Effector memory CD8-positive, alpha-beta T cell (primary cell): ENCODE data around the gene PHYKPL.
A peak's percentile ranks its signal among the peaks of the same experiment; 100 is the strongest.

Experiments
- ATAC-seq: fragments of 150-1000 bp; cut with Tn5 transposase; replicated peaks from 2 replicates; pipeline ENCODE4 v1.10.0; 2021; ENCODE audit warnings: mild to moderate bottlenecking, moderate library complexity
- DNase-seq, 3 experiments: peaks; one replicate each; pipeline ENCODE4 v3.0.0; 2021
- H3K27ac Mint-ChIP-seq, 2 donors: one replicate each; pipeline ENCODE4 v1.8.0; 2022; ENCODE audit warnings: mild to moderate bottlenecking in 2 of 2, mixed read lengths in 2 of 2, moderate library complexity in 2 of 2
- H3K27me3 Mint-ChIP-seq, 2 donors: one replicate each; pipeline ENCODE4 v1.8.0; 2022; ENCODE audit warnings: mixed read lengths in 2 of 2
- H3K36me3 Mint-ChIP-seq: one replicate; pipeline ENCODE4 v1.8.0; 2022; ENCODE audit warnings: mild to moderate bottlenecking, moderate library complexity, mixed read lengths; ENCODE audit not compliant: insufficient read depth
- H3K4me1 Mint-ChIP-seq, 2 donors: one replicate each; pipeline ENCODE4 v1.8.0; 2022; ENCODE audit warnings: low read depth in 2 of 2, mixed read lengths in 2 of 2
- H3K4me3 Mint-ChIP-seq, 2 donors: one replicate each; pipeline ENCODE4 v1.8.0; 2022; ENCODE audit warnings: mild to moderate bottlenecking in 2 of 2, mixed read lengths in 2 of 2, moderate library complexity in 2 of 2
- H3K9me3 Mint-ChIP-seq, 2 donors: one replicate each; pipeline ENCODE4 v1.8.0; 2022; ENCODE audit warnings: mixed read lengths in 2 of 2
- total RNA-seq, 9 experiments: gene quantifications; one replicate each; lab custom pipeline; 2026; lab: John Stamatoyannopoulos, UW

PHYKPL gene
- 56.7 to 211 (median 82.0) reads per million in 9 experiments for total RNA-seq

- peak; percentile 68 for ATAC-seq
- H3K4me3 Mint-ChIP-seq, result peak within 1 kb of the TSS; percentile 76 to 79
- peaks cover 52 to 56% of the 10 kb centered on the region in 2 donors for H3K4me1 Mint-ChIP-seq
- H3K9me3 Mint-ChIP-seq, result no peaks in the 10 kb centered on the region
- peak within 1 kb of the TSS; percentile 79 to 85 for H3K27ac Mint-ChIP-seq
- peak; percentile 50 to 62 (median 58) for DNase-seq
- peaks cover 39% of the 10 kb centered on the region for H3K36me3 Mint-ChIP-seq
- H3K27me3 Mint-ChIP-seq, result no peaks in the 10 kb centered on the region
These were observed at the start of gene PHYKPL for GRCh38 chr5:178232124-178232919. PHYKPL (minus strand) TSS chr5:178232802; CDS start chr5:178232550, 252 bp downstream.

GRCh38 chr5:178282391-178282790, 49.8 kb upstream of the PHYKPL start:
- H3K9me3 Mint-ChIP-seq, result peaks cover 0 to 15% of the 10 kb centered on the region in 2 donors
- H3K36me3 Mint-ChIP-seq, result no peaks in the 10 kb centered on the region
- ATAC-seq, result no peak
- no peak overlapping the region for H3K27ac Mint-ChIP-seq
- H3K4me1 Mint-ChIP-seq, result peaks cover 0 to 10% of the 10 kb centered on the region in 2 donors
- H3K27me3 Mint-ChIP-seq, result peaks cover 18 to 29% of the 10 kb centered on the region in 2 donors
- DNase-seq, result no peak
- no peak overlapping the region for H3K4me3 Mint-ChIP-seq

DNA sequence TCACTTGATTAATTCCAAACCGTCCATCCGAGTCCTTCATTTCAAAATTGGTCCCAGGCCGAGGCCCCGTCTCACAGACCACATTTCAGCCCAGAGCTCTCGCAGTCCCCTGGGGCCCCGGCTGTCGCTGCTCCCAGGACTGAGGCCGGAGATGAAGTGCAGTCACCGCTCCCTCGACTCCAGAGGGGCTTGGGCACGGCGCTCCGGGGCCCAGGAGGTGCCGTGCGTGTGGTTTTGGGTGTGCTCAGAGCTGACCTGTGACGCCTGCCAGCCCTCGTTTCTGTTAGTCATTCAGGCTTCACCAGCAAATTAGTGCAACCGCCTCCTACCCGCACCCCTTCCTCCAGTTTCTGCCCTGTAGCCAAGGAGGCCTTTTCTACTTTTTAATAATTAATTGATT, 48.7 kb upstream of the PHYKPL start:
- no peak overlapping the region for H3K27ac Mint-ChIP-seq
- ATAC-seq (no peak), DNase-seq (no peak)
- H3K9me3 Mint-ChIP-seq, result peaks cover 0 to 15% of the 10 kb centered on the region in 2 donors
- peaks cover 0 to 10% of the 10 kb centered on the region in 2 donors for H3K4me1 Mint-ChIP-seq
- no peaks in the 10 kb centered on the region for H3K36me3 Mint-ChIP-seq
- H3K4me3 Mint-ChIP-seq, result no peak overlapping the region
- peaks cover 18 to 25% of the 10 kb centered on the region in 2 donors for H3K27me3 Mint-ChIP-seq

- Mint-ChIP-seq H3K27me3 (peaks cover 18 to 25% of the 10 kb centered on the region in 2 donors), H3K4me1 (peaks cover 0 to 10% of the 10 kb centered on the region in 2 donors), H3K27ac (no peak overlapping the region), H3K36me3 (no peaks in the 10 kb centered on the region), H3K4me3 (no peak overlapping the region), H3K9me3 (peaks cover 0 to 15% of the 10 kb centered on the region in 2 donors)
- DNase-seq (no peak), ATAC-seq (no peak)
These were observed 48.0 kb upstream of the PHYKPL start for GRCh38 chr5:178280631-178281030.

DNA sequence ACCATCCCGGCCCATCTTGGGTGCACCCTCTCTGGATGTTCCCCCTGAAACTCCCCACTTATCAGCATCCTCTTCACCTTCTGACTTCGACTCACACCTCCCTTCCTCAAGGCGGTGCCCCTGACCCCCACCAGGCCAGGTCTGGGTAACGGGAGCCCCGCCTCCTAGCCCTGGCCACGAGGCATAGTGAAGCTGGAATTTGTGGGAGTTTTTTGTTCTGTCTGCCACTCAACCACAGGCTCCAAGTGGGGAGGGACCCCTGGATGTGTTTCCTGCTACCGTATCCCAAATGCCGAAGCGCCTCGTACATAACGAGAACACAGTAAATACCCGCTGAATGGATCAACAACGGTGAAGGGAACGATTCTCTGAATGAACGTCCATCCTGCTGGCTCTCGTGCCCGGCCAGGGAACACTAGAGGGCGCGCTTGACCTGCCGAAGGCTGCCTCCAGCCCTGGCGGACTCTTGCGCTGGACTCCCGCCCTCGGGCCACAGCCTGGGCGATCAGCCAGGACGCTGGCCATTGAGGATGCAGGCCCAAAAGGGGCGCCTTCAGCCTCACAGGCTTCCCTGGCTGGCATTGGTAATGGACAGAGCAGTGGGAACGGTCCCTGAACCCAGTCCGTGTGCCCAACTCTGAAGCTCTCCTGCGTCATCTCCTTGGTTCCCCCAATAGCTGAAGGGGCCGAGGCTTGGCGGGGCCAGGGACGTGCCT, 47.3 kb upstream of the PHYKPL start:
- H3K9me3 Mint-ChIP-seq, result peaks cover 0 to 15% of the 10 kb centered on the region in 2 donors
- H3K4me3 Mint-ChIP-seq, result no peak overlapping the region
- peak; percentile 45 for ATAC-seq
- H3K27ac Mint-ChIP-seq, result peak overlapping the region in 1 of 2 donors; percentile 59
- no peaks in the 10 kb centered on the region for H3K36me3 Mint-ChIP-seq
- peak; percentile 23 to 47 (median 46) for DNase-seq
- H3K27me3 Mint-ChIP-seq, result peaks cover 18 to 25% of the 10 kb centered on the region in 2 donors
- H3K4me1 Mint-ChIP-seq, result peaks cover 0 to 10% of the 10 kb centered on the region in 2 donors

DNA sequence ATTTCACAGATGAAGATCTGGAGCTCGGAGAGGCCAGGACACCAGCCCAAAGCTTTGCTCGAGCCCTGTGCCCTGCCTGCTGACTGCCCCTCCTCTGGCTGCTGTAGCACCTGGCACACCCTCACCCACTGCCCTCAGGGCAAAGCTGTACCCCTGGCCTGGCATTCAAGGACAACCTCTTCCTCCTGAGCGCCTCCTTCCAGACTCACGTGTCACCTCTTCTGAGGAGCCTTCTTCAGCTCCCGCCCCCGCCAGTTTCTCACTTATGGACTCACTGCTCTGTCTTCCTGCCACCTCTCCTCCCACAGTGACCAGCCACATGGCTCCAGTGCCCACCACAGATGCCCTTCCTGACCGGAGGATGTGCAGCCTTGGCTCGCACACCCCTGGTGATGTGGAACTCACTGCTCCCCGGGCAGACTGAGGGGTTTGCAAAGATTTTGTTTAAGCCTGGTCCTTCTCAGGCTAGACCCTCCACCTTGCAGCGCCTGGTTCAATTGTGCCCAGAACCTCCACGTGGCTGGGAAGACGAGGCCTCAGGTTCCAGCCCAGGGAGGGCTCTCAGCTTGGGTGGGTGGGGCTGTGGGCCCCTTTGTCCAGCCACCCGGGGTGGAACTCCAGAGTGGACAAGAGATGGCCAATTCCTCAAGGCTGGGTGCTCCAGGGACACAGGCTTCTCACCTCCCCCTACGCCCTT, 46.6 kb upstream of the PHYKPL start:
- peaks cover 0 to 13% of the 10 kb centered on the region in 2 donors for H3K9me3 Mint-ChIP-seq
- peaks cover 0 to 10% of the 10 kb centered on the region in 2 donors for H3K4me1 Mint-ChIP-seq
- peak overlapping the region in 1 of 2 donors; percentile 59 for H3K27ac Mint-ChIP-seq
- no peak for ATAC-seq
- no peak for DNase-seq
- H3K27me3 Mint-ChIP-seq, result peaks cover 18 to 25% of the 10 kb centered on the region in 2 donors
- H3K36me3 Mint-ChIP-seq, result no peaks in the 10 kb centered on the region
- no peak overlapping the region for H3K4me3 Mint-ChIP-seq

GRCh38 chr5:178278358-178279023, 45.9 kb upstream of the PHYKPL start:
- no peaks in the 10 kb centered on the region for H3K36me3 Mint-ChIP-seq
- peaks cover 0 to 10% of the 10 kb centered on the region in 2 donors for H3K4me1 Mint-ChIP-seq
- peaks cover 0 to 6% of the 10 kb centered on the region in 2 donors for H3K9me3 Mint-ChIP-seq
- ATAC-seq (no peak), DNase-seq (no peak)
- H3K27me3 Mint-ChIP-seq, result peaks cover 18 to 25% of the 10 kb centered on the region in 2 donors
- H3K4me3 Mint-ChIP-seq, result no peak overlapping the region
- no peak overlapping the region for H3K27ac Mint-ChIP-seq

DNA sequence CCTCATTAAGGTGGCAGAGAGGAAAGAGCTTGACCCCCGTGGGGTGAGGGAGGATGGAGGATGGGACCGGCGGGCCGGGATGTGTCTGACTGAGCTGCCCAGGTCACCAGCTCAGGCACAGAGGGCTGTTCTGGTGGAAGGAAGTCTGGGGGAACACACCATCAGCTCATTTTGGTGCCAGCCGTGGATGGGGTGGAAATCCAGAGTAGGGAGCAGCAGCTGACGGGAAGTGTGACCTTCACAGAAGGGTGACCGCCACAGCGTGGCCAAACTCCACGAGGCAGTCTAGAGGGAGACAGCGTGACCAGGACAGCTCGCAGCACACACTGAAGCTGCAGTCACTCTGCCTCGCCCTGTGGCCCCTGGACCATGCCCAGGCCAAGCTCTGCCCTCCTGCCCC, 45.3 kb upstream of the PHYKPL start:
- H3K9me3 Mint-ChIP-seq, result no peaks in the 10 kb centered on the region
- H3K4me1 Mint-ChIP-seq, result peaks cover 0 to 10% of the 10 kb centered on the region in 2 donors
- no peaks in the 10 kb centered on the region for H3K36me3 Mint-ChIP-seq
- peaks cover 18 to 25% of the 10 kb centered on the region in 2 donors for H3K27me3 Mint-ChIP-seq
- ATAC-seq (no peak), DNase-seq (no peak)
- H3K4me3 Mint-ChIP-seq, result no peak overlapping the region
- H3K27ac Mint-ChIP-seq, result peak overlapping the region in 1 of 2 donors; percentile 38

GRCh38 chr5:178277346-178277745, 44.7 kb upstream of the PHYKPL start:
- ATAC-seq (no peak), DNase-seq (no peak)
- Mint-ChIP-seq H3K4me1 (peaks cover 0 to 10% of the 10 kb centered on the region in 2 donors), H3K4me3 (no peak overlapping the region), H3K9me3 (no peaks in the 10 kb centered on the region), H3K36me3 (no peaks in the 10 kb centered on the region), H3K27ac (peak overlapping the region in 1 of 2 donors; percentile 38), H3K27me3 (peaks cover 18 to 25% of the 10 kb centered on the region in 2 donors)

GRCh38 chr5:178274781-178275537, 42.4 kb upstream of the PHYKPL start:
- Mint-ChIP-seq H3K9me3 (no peaks in the 10 kb centered on the region), H3K27me3 (peaks cover 15 to 18% of the 10 kb centered on the region in 2 donors), H3K4me1 (peaks cover 0 to 8% of the 10 kb centered on the region in 2 donors), H3K4me3 (no peak overlapping the region), H3K36me3 (no peaks in the 10 kb centered on the region), H3K27ac (no peak overlapping the region)
- DNase-seq, result no peak
- no peak for ATAC-seq

DNA sequence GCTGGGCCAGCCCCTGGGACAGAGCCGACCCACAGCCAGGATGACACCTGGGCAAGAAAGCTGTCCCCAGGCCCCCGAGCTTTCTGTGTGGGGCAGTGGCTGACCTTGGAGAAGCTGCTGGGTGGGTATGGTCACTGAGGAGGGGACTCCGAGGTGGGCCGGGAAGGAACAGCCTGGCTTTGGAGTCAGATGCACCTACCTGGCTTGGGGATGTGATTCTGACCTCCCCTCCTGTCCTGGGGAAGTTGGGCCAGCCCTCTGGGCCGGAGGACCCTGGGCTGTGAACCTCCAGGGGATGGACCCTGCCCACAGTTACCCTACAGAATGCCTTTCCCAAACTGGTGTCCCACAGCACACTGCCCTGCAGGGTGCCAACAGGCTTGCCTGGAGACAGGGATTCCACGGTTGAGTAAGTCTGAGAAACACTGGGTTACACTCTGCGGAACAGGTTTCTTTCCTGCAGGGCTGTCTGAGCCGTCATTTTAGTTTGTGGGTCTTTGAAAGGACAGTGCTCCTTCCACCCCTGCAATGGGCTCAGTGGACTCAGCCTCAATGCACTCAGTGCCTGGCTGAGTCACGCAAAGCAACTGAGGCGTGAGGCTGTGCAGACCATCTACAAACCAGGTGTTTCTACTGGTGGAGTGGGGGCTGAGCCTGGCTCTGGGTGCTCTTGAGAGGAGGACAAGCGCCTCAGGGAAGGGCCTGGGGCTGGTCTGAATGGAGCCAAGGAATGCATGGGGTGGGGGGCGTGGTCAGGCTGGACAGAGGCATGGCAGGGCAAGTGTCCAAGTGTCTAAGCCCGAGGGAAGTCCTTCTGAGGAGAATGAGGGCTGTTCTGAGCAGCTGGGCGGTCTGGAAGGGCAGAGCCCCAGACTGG, 41.3 kb upstream of the PHYKPL start:
- H3K4me1 Mint-ChIP-seq, result peaks cover 2 to 6% of the 10 kb centered on the region in 2 donors
- no peak overlapping the region for H3K27ac Mint-ChIP-seq
- DNase-seq (no peak), ATAC-seq (no peak)
- H3K9me3 Mint-ChIP-seq, result no peaks in the 10 kb centered on the region
- H3K4me3 Mint-ChIP-seq, result no peak overlapping the region
- H3K36me3 Mint-ChIP-seq, result no peaks in the 10 kb centered on the region
- peaks cover 4 to 13% of the 10 kb centered on the region in 2 donors for H3K27me3 Mint-ChIP-seq
